Prostate gland (tissue), 2 donors: ENCODE measurements around the gene RPL26. TPM values are rescaled to one million over a fixed set of nuclear protein-coding genes. Genes with fewer than 3 reads are reported as not detected.
A peak's percentile ranks its signal among the peaks of the same experiment; 100 is the strongest.

Experiments used
- DNase-seq: peaks from one replicate; pipeline ENCODE4 v3.0.0-alpha.2; 2019; ENCODE audit warnings: low spot score
- H3K27ac ChIP-seq, 2 donors: fragments of 200-600 bp; sonication (generic); 2 replicates each; pipeline ENCODE4 v1.5.1; 2017 to 2019
- H3K27me3 ChIP-seq: fragments of 200-600 bp; sonication (generic); replicated peaks from 2 replicates; pipeline ENCODE4 v1.5.1; 2019; ENCODE audit not compliant: insufficient read depth
- H3K36me3 ChIP-seq, 2 donors: fragments of 200-600 bp; sonication (generic); 1 replicate in 1 of 2; 2 replicates in 1 of 2; pipeline versions ENCODE4 v1.5.1 to v1.8.1; 2017 to 2019
- H3K4me1 ChIP-seq: fragments of 200-600 bp; sonication (generic); replicated peaks from 2 replicates; pipeline ENCODE4 v1.5.1; 2019
- H3K4me3 ChIP-seq, 2 donors: fragments of 200-600 bp; sonication (generic); 2 replicates each; pipeline ENCODE4 v1.5.1; 2017 to 2019
- H3K9me3 ChIP-seq: fragments of 200-600 bp; sonication (generic); 2 replicates; pipeline ENCODE4 v1.5.1; 2017
- POLR2A ChIP-seq: fragments of 450-650 bp; IDR thresholded peaks from one replicate; pipeline ENCODE4 v1.6.1; 2016; ENCODE audit warnings: antibody characterized with exemption, mild to moderate bottlenecking
- POLR2AphosphoS5 ChIP-seq: sonication (generic); formaldehyde crosslinking; IDR thresholded peaks from one replicate; pipeline ENCODE4 v1.6.1; 2017; ENCODE audit warnings: antibody characterized with exemption
- WGBS: methylation state at CpG from one replicate; pipeline ENCODE4 v1.1.5; 2018; 5-methylcytosine and 5-hydroxymethylcytosine counted together
- intact Hi-C: fragments of 100-400 bp; cut with DNase I; formaldehyde crosslinking; loops from one replicate; pipeline ENCODE4 v1.14.2; 2022
- total RNA-seq, 2 donors: library from RNA; depleted of rRNA; stranded (reverse); fragments of >200 nt; gene quantifications; one replicate each; pipeline ENCODE4 v1.1.0, GENCODE V29; 2016
- TF ChIP-seq, protein P1 (sequence below), 4 experiments: fragments of 200-600 bp in 2 of 4; fragments of 450-650 bp in 2 of 4; sonication (generic) in 2 of 4; IDR thresholded peaks; 1 replicate in 3 of 4; 2 replicates in 1 of 4; pipeline ENCODE4 v1.5.1; 2016 to 2019; ENCODE audit warnings: antibody characterized with exemption in 4 of 4, mild to moderate bottlenecking in 2 of 4, moderate library complexity in 2 of 4

The RPL26 gene
- total RNA-seq, 2 donors from 2014 or later: 1,762 to 3,819 TPM

DNA sequence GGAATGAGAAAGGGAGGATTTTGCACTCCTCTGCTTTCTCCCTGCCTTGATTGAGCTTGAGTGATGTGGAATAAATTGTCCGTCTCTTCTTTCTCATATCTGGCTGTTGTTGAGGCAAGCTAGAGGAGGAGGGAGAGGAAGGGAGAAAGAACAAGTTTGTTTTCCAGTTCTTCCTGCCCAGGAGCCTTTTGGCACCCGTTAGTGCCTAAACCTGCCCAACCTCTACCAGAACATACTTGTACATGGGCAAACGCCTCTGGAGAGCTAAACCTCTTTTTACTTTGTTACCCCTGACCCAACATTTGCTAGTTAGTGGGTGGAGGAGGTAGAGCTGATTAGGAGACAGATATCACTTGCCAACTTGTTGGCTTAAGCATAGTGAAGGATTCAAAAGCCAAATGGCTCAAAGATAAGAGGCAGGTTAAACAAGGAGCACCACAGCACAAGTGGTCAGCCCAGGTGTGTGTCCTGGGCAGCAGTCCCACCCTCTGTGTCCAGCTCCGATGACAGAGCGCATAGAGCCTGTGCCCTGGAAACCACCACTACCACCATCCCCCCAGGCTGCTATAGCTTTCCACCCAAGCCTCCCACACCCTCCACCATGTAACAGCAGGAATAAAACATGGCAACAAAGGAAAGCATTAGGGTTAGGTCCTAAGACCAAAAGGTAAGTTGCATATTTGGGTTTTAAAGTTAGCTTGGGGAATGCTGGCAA is 36.9 kb downstream of the RPL26 start:
- peak overlapping the region; percentile 66 to 73 for H3K27ac ChIP-seq
- DNase-seq: peak; percentile 74
- no peaks in the 10 kb centered on the region for H3K36me3 ChIP-seq
- intact Hi-C loops: no loop called here
- no peaks in the 10 kb centered on the region for H3K4me1 ChIP-seq
- TF ChIP-seq POLR2A: no peak
- TF ChIP-seq, protein P1, sequence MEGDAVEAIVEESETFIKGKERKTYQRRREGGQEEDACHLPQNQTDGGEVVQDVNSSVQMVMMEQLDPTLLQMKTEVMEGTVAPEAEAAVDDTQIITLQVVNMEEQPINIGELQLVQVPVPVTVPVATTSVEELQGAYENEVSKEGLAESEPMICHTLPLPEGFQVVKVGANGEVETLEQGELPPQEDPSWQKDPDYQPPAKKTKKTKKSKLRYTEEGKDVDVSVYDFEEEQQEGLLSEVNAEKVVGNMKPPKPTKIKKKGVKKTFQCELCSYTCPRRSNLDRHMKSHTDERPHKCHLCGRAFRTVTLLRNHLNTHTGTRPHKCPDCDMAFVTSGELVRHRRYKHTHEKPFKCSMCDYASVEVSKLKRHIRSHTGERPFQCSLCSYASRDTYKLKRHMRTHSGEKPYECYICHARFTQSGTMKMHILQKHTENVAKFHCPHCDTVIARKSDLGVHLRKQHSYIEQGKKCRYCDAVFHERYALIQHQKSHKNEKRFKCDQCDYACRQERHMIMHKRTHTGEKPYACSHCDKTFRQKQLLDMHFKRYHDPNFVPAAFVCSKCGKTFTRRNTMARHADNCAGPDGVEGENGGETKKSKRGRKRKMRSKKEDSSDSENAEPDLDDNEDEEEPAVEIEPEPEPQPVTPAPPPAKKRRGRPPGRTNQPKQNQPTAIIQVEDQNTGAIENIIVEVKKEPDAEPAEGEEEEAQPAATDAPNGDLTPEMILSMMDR (IDR thresholded peaks at IDR 0.05): no peak
- TF ChIP-seq POLR2AphosphoS5: peak; percentile 76
- no peaks in the 10 kb centered on the region for H3K9me3 ChIP-seq
- no peaks in the 10 kb centered on the region for H3K27me3 ChIP-seq
- no peak overlapping the region for H3K4me3 ChIP-seq
- WGBS: 34% methylated on average over 5 of the region's 5 CpGs

DNA sequence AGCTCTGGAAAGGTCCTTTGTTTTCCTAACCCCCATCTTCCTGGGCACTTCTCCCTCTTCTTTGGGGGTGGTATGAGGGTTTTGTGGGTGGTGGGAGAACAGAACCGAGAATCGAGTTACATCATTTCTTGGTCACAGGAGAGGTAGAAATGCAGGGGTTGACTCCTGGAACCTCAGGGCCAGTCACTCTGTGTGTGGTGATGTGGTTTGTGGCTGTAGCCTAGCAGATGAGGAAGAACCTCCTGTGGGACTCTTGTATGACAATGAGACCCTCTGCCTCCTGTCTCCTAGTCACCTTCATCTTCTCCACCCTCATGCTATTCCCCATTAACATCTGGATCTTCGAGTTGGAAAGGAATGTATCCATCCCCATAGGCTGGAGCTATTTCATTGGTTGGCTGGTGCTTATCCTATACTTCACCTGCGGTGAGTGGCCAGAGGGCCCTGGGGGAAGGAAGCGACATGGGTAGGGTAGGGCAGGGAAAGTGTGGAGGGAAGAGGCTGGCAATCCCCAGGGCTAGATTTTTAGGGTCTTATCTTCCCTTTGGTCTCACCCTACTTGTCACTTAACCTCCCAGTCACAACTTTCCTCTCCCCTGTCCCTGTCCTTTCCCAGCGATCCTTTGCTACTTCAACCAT is 37.8 kb downstream of the RPL26 start:
- DNase-seq: no peak
- Histone ChIP-seq H3K4me1 (no peaks in the 10 kb centered on the region), H3K9me3 (no peaks in the 10 kb centered on the region), H3K27ac (peak overlapping the region; percentile 66 to 73), H3K27me3 (no peaks in the 10 kb centered on the region), H3K36me3 (no peaks in the 10 kb centered on the region), H3K4me3 (no peak overlapping the region)
- 58% methylated on average over 6 of the region's 6 CpGs for WGBS
- TF ChIP-seq, protein P1 (IDR thresholded peaks at IDR 0.05): no peak
- intact Hi-C loops: no loop called here

GRCh38 chr17:8341456-8341855 is 41.5 kb downstream of the RPL26 start:
- no peak for DNase-seq
- 60% methylated on average over 4 of the region's 4 CpGs for WGBS
- Histone ChIP-seq H3K4me1 (no peaks in the 10 kb centered on the region), H3K4me3 (no peak overlapping the region), H3K27ac (no peak overlapping the region), H3K9me3 (no peaks in the 10 kb centered on the region), H3K27me3 (no peaks in the 10 kb centered on the region), H3K36me3 (no peaks in the 10 kb centered on the region)
- TF ChIP-seq POLR2A: no peak
- TF ChIP-seq, protein P1 (IDR thresholded peaks at IDR 0.05): no peak
- TF ChIP-seq POLR2AphosphoS5: no peak
- intact Hi-C loops: no loop called here

DNA sequence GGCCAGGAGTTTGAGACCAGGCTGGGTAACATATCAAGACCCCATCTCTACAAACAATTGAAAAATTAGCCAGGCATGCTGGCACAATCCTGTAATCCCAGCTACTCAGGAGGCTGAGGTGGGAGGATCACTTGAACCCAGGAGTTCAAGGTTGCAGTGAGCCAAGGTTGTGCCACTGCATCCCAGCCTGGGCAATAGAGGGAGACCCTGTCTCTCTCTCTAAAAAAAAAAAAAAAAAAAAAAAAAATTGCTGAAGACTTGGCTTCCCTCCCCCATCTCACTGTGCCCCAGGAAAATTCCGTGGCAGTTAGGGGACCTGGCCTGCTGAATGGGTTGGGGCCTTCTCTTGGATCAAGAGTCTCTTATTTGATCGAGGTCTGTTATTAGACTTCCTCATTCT is 43.5 kb downstream of the RPL26 start, which contains the start of gene ODF4:
Gene ODF4 (plus strand): TSS at position 301 of the 400 bp plus-strand sequence. CDS start 212 bp downstream, outside the sequence.
- no peak within 1 kb of the TSS for H3K4me3 ChIP-seq
- no peaks in the 10 kb centered on the region for H3K36me3 ChIP-seq
- H3K27ac ChIP-seq: no peak within 1 kb of the TSS
- TF ChIP-seq POLR2AphosphoS5: no peak
- TF ChIP-seq POLR2A: no peak
- TF ChIP-seq, protein P1 (IDR thresholded peaks at IDR 0.05): no peak
- H3K4me1 ChIP-seq: no peaks in the 10 kb centered on the region
- no peak for DNase-seq
- intact Hi-C loops: no loop called here
- H3K27me3 ChIP-seq: no peaks in the 10 kb centered on the region
- H3K9me3 ChIP-seq: no peaks in the 10 kb centered on the region
- WGBS: 80% methylated on average over 2 of the region's 2 CpGs

GRCh38 chr17:8338753-8339140 is 44.2 kb downstream of the RPL26 start:
- no peak for DNase-seq
- H3K4me1 ChIP-seq: no peaks in the 10 kb centered on the region
- no peak overlapping the region for H3K27ac ChIP-seq
- 84% methylated on average over 5 of the region's 5 CpGs for WGBS
- no peaks in the 10 kb centered on the region for H3K9me3 ChIP-seq
- no peaks in the 10 kb centered on the region for H3K27me3 ChIP-seq
- intact Hi-C loops: no loop called here
- no peak for TF ChIP-seq POLR2AphosphoS5
- TF ChIP-seq, protein P1 (IDR thresholded peaks at IDR 0.05): no peak
- no peak for TF ChIP-seq POLR2A
- no peak overlapping the region for H3K4me3 ChIP-seq
- no peaks in the 10 kb centered on the region for H3K36me3 ChIP-seq
